Suprapubic skin (tissue), 4 donors: ENCODE data around the gene AUTS2.

Experiments used
- EP300 ChIP-seq: sonication (generic); formaldehyde crosslinking; IDR thresholded peaks from one replicate; pipeline ENCODE4 v1.6.1; 2017; ENCODE audit warnings: antibody characterized with exemption
- POLR2A ChIP-seq, 2 donors: fragments of 450-650 bp; IDR thresholded peaks; one replicate each; pipeline ENCODE4 v1.6.1; 2017; ENCODE audit warnings: antibody characterized with exemption in 2 of 2, mild to moderate bottlenecking in 2 of 2, moderate library complexity in 2 of 2
- POLR2AphosphoS5 ChIP-seq, 3 donors: sonication (generic); formaldehyde crosslinking; IDR thresholded peaks; one replicate each; pipeline ENCODE4 v1.6.1; 2017; ENCODE audit warnings: antibody characterized with exemption in 3 of 3
- TF ChIP-seq, protein P1 (sequence below), 2 donors: fragments of 200-600 bp in 1 of 2; fragments of 450-650 bp in 1 of 2; sonication (generic) in 1 of 2; IDR thresholded peaks; one replicate each; pipeline ENCODE4 v1.5.1; 2016 to 2019; ENCODE audit warnings: antibody characterized with exemption in 2 of 2, mild to moderate bottlenecking in 1 of 2, moderate library complexity in 1 of 2

DNA sequence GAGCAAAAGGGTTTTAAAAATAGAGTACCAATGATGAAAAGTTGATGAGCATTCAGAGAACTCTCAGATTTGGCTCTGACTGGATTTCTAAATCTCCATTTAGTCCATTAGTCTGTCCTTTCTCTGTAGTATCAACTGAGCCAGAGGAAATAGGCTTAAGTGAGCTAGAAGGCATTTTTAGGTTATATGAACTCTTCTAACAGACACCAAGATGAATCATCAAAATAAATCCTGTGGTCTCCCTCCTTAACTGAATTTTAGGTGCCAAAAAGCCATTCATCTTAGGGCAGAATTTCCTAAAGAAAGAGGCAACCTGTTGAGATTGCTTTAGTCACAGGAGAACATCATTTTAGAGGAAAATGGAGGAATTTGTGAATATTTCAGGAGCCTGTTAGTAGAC, 305.1 kb downstream of the AUTS2 start:
- TF ChIP-seq EP300 (no peak), POLR2A (IDR thresholded peaks at IDR 0.05) (no peak), POLR2AphosphoS5 (IDR thresholded peaks at IDR 0.05) (no peak)
- TF ChIP-seq, protein P1, sequence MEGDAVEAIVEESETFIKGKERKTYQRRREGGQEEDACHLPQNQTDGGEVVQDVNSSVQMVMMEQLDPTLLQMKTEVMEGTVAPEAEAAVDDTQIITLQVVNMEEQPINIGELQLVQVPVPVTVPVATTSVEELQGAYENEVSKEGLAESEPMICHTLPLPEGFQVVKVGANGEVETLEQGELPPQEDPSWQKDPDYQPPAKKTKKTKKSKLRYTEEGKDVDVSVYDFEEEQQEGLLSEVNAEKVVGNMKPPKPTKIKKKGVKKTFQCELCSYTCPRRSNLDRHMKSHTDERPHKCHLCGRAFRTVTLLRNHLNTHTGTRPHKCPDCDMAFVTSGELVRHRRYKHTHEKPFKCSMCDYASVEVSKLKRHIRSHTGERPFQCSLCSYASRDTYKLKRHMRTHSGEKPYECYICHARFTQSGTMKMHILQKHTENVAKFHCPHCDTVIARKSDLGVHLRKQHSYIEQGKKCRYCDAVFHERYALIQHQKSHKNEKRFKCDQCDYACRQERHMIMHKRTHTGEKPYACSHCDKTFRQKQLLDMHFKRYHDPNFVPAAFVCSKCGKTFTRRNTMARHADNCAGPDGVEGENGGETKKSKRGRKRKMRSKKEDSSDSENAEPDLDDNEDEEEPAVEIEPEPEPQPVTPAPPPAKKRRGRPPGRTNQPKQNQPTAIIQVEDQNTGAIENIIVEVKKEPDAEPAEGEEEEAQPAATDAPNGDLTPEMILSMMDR (IDR thresholded peaks at IDR 0.05), result no peak
